Panc1 (cell line): ENCODE measurements around the gene CNBD2. TPM values are rescaled to one million over a fixed set of nuclear protein-coding genes. Genes with fewer than 3 reads are reported as not detected.

Experiments
- ATAC-seq: fragments of 200-7000 bp; cut with Tn5 transposase; 2 replicates; pipeline ENCODE4 v1.9.1; 2020; ENCODE audit warnings: mild to moderate bottlenecking, moderate library complexity
- BruUV-seq: library from RNA; stranded (reverse); fragments of 400-500 nt; replicated peaks from 2 replicates; lab custom pipeline; 2021; lab: Mats Ljungman, UMichigan
- CTCF ChIA-PET: fragments of 300-600 bp; sonication (Branson Sonifier 250); formaldehyde crosslinking; loops from one replicate; lab custom pipeline; 2022; ENCODE audit warnings: antibody characterized with exemption; lab: Charles Lee
- POLR2A ChIA-PET: fragments of 300-600 bp; sonication (Branson Sonifier 250); formaldehyde crosslinking; loops from one replicate; lab custom pipeline; 2022; ENCODE audit warnings: antibody characterized with exemption; lab: Charles Lee
- DNase-seq: peaks from one replicate; pipeline ENCODE4 v3.0.0-alpha.2; 2010; ENCODE audit warnings: low read depth, low spot score
- H3K27ac ChIP-seq: 2 replicates; pipeline ENCODE4 v1.5.1; 2011; ENCODE audit warnings: mild to moderate bottlenecking, low read length, inconsistent platforms
- H3K27me3 ChIP-seq: fragments of 200-500 bp; sonication (Bioruptor generic); 2 replicates; pipeline ENCODE4 v1.6.0; 2014; ENCODE audit warnings: low read length, inconsistent platforms; ENCODE audit not compliant: control insufficient read depth, insufficient read depth
- H3K36me3 ChIP-seq: fragments of 200-500 bp; sonication (Bioruptor generic); 2 replicates; pipeline ENCODE4 v1.5.1; 2014; ENCODE audit warnings: inconsistent platforms, mild to moderate bottlenecking, low read length, moderate library complexity; ENCODE audit not compliant: control insufficient read depth, insufficient read depth
- H3K4me1 ChIP-seq: 2 replicates; pipeline ENCODE4 v1.5.1; 2011; ENCODE audit warnings: inconsistent platforms, mild to moderate bottlenecking, low read length, moderate library complexity; ENCODE audit not compliant: control insufficient read depth, insufficient read depth
- H3K4me3 ChIP-seq, 2 experiments: 2 replicates each; pipeline ENCODE4 v1.5.1; 2011 to 2012; ENCODE audit warnings: low read depth in 2 of 2, low read length in 2 of 2, mild to moderate bottlenecking in 2 of 2, inconsistent platforms in 1 of 2, moderate library complexity in 1 of 2
- H3K9me3 ChIP-seq: fragments of 200-500 bp; sonication (Bioruptor generic); 2 replicates; pipeline ENCODE4 v1.5.1; 2014; ENCODE audit warnings: low read depth, mild to moderate bottlenecking, inconsistent platforms, low read length, moderate library complexity; ENCODE audit not compliant: control insufficient read depth, insufficient read depth
- CTCF ChIP-seq: fragments of 450-650 bp; IDR thresholded peaks from 2 replicates; pipeline ENCODE4 v1.5.1; 2017; ENCODE audit warnings: mild to moderate bottlenecking
- POLR2AphosphoS5 ChIP-seq: IDR thresholded peaks from 2 replicates; pipeline ENCODE4 v1.6.1; 2012; ENCODE audit warnings: mild to moderate bottlenecking, low read depth, low read length, moderate library complexity
- REST ChIP-seq, 2 experiments: IDR thresholded peaks; 2 replicates each; pipeline ENCODE4 v1.6.1; 2011 to 2012; ENCODE audit warnings: low read depth in 2 of 2, control low read depth in 1 of 2, low read length in 1 of 2, mild to moderate bottlenecking in 1 of 2, moderate library complexity in 1 of 2; ENCODE audit not compliant: insufficient read depth in 1 of 2
- SIN3A ChIP-seq: IDR thresholded peaks from 2 replicates; pipeline ENCODE4 v1.6.1; 2012; ENCODE audit warnings: low read depth, mild to moderate bottlenecking, low read length, moderate library complexity, borderline replicate concordance; ENCODE audit not compliant: insufficient read depth
- TCF7L2 ChIP-seq: IDR thresholded peaks from 2 replicates; pipeline ENCODE4 v1.6.1; 2011; ENCODE audit warnings: mild to moderate bottlenecking, low read depth, low read length, inconsistent platforms
- in situ Hi-C: cut with HindIII; loops from 2 replicates; pipeline ENCODE4 v1.10.0; 2016; ENCODE audit warnings: low sequenced_read_pairs, low pct_unique_long_range_greater_than_20kb
- intact Hi-C: fragments of 100-400 bp; cut with micrococcal nuclease; formaldehyde crosslinking; loops from one replicate; pipeline ENCODE4 v1.10.0; 2022; ENCODE audit not compliant: unreplicated experiment
- total RNA-seq: library from RNA; stranded (reverse); gene quantifications from one replicate; pipeline ENCODE4 v1.2.1, GENCODE V29; 2021; ENCODE audit not compliant: unreplicated experiment

Gene CNBD2
- total RNA-seq, 1 experiment from 2014 or later, result 3.7 TPM

GRCh38 chr20:35968930-35969329, 540 bp downstream of the CNBD2 start:
- CTCF ChIA-PET, result interaction anchor here (1.4 kb wide), 1 partner anchor 24 kb away, joined by 3 read pairs; no protein-coding TSS in a partner anchor
- Histone ChIP-seq H3K27me3 (no peaks in the 10 kb centered on the region), H3K36me3 (no peaks in the 10 kb centered on the region), H3K9me3 (no peaks in the 10 kb centered on the region), H3K4me3 (no peak overlapping the region), H3K4me1 (no peaks in the 10 kb centered on the region), H3K27ac (no peak overlapping the region)
- POLR2A ChIA-PET, result no interaction called here
- intact Hi-C loops, result no loop called here
- ATAC-seq (no peak), DNase-seq (no peak)
- TF ChIP-seq TCF7L2, result no peak
- no peak for TF ChIP-seq SIN3A
- TF ChIP-seq REST (IDR thresholded peaks at IDR 0.05; ENCODE audit: insufficient read depth in 1 of 2, low read depth in 2 of 2, low read length in 1 of 2), result no peak
- TF ChIP-seq CTCF, result no peak
- TF ChIP-seq POLR2AphosphoS5, result no peak
- in situ Hi-C loops, result no loop called here
- BruUV-seq, result no TSS peak

- Histone ChIP-seq H3K36me3 (no peaks in the 10 kb centered on the region), H3K27me3 (no peaks in the 10 kb centered on the region), H3K27ac (no peak overlapping the region), H3K4me1 (no peaks in the 10 kb centered on the region), H3K9me3 (no peaks in the 10 kb centered on the region), H3K4me3 (no peak overlapping the region)
- TF ChIP-seq POLR2AphosphoS5, result no peak
- no peak for TF ChIP-seq CTCF
- ATAC-seq (no peak), DNase-seq (no peak)
- ChIA-PET CTCF (no interaction called here), POLR2A (no interaction called here)
- intact Hi-C loops, result no loop called here
- no TSS peak for BruUV-seq
- in situ Hi-C loops, result no loop called here
Measured at GRCh38 chr20:35971981-35972380, 3.6 kb downstream of the CNBD2 start.
